ENCODE measurements around the gene EIF4G3. TPM values are rescaled to one million over a fixed set of nuclear protein-coding genes. Genes with fewer than 3 reads are reported as not detected.

Gene EIF4G3
- total and polyA plus RNA-seq, 2 of the 8 experiments (the other 6 are each of a cell fraction or from before 2014, with no cell fraction given): 47.5 to 66.6 TPM

GRCh38 chr1:21050031-21050430, 126.7 kb downstream of the EIF4G3 start:
- peaks cover 2% of the 10 kb centered on the region; the same call in 1 of the 2 replicates for H3K79me1 ChIP-seq (ENCODE audit: low read depth, low read length)
- H3K14ac ChIP-seq (ENCODE audit: insufficient read length): no peak overlapping the region
- no peak overlapping the region for H2BK120ac ChIP-seq (replicated peaks; ENCODE audit: low read depth, low read length)
- no peaks in the 10 kb centered on the region for H3K4me1 ChIP-seq (replicated peaks in 1 of 4; ENCODE audit: control insufficient read depth in 3 of 4, insufficient read depth in 4 of 4, low read length in 3 of 4)
- no peak overlapping the region for H4K8ac ChIP-seq (ENCODE audit: extremely low read depth, insufficient read depth, low read length)
- FAIRE-seq (no peak), DNase-seq (ENCODE audit: low read depth in 1 of 2, low spot score in 2 of 2) (no peak)
- no peak overlapping the region for H3K4me3 ChIP-seq (ENCODE audit: extremely low read depth in 1 of 4, insufficient read depth in 2 of 4, low read depth in 3 of 4, low read length in 4 of 4)
- no peak overlapping the region for H3K27ac ChIP-seq (ENCODE audit: low read depth, low read length)
- H3K9ac ChIP-seq (replicated peaks in 1 of 4; ENCODE audit: extremely low read depth in 1 of 4, low read depth in 3 of 4, low read length in 3 of 4): no peak overlapping the region
- H2BK20ac ChIP-seq (ENCODE audit: low read length): no peak overlapping the region
- H4K91ac ChIP-seq (replicated peaks; ENCODE audit: insufficient read length, low read length): no peak overlapping the region
- no peak overlapping the region for H2BK15ac ChIP-seq (ENCODE audit: low read length)
- H2BK5ac ChIP-seq (ENCODE audit: low read depth, low read length): no peak overlapping the region
- TF ChIP-seq KDM4A (IDR thresholded peaks at IDR 0.05; ENCODE audit: low read depth, low read length, severe bottlenecking): no peak
- no peak for TF ChIP-seq BRCA1 (IDR thresholded peaks at IDR 0.05; ENCODE audit: low read depth, low read length)
- TF ChIP-seq EZH2 (IDR thresholded peaks at IDR 0.05; ENCODE audit: low read depth, low read length, severe bottlenecking): no peak
- no peak for TF ChIP-seq SP1 (IDR thresholded peaks at IDR 0.05; ENCODE audit: low read depth, low read length)
- no peak for TF ChIP-seq HDAC2 (IDR thresholded peaks at IDR 0.05; ENCODE audit: borderline replicate concordance in 1 of 2, low read depth in 2 of 2, low read length in 2 of 2)
- no peak for TF ChIP-seq POU5F1 (IDR thresholded peaks at IDR 0.05; ENCODE audit: low read depth, low read length)
- TF ChIP-seq GABPA (IDR thresholded peaks at IDR 0.05; ENCODE audit: borderline replicate concordance, insufficient read depth, low read length): no peak
- TF ChIP-seq JUND (IDR thresholded peaks at IDR 0.05; ENCODE audit: low read length): no peak
- TF ChIP-seq JUN (IDR thresholded peaks at IDR 0.05; ENCODE audit: low read depth, low read length): no peak
- TF ChIP-seq ZNF274 (IDR thresholded peaks at IDR 0.05; ENCODE audit: borderline replicate concordance, extremely low read depth, low read length): no peak
- no peak for TF ChIP-seq CTBP2 (IDR thresholded peaks at IDR 0.05; ENCODE audit: borderline replicate concordance, insufficient read depth, insufficient read length, low read length)
- TF ChIP-seq KDM5A (IDR thresholded peaks at IDR 0.05; ENCODE audit: low read length): no peak
- no peak for TF ChIP-seq EP300 (IDR thresholded peaks at IDR 0.05; ENCODE audit: borderline replicate concordance in 1 of 2, low read depth in 2 of 2, low read length in 2 of 2)
- no peaks in the 10 kb centered on the region for H3K23me2 ChIP-seq (ENCODE audit: low read depth, low read length)
- no peaks in the 10 kb centered on the region for H3K9me3 ChIP-seq (ENCODE audit: insufficient read depth in 2 of 2, low read depth in 1 of 2, low read length in 1 of 2)
- no peak overlapping the region for H2AFZ ChIP-seq (ENCODE audit: low read length)
- H3K23ac ChIP-seq (ENCODE audit: insufficient read length): no peak overlapping the region
- H3K56ac ChIP-seq (replicated peaks; ENCODE audit: insufficient read length, low read depth, low read length): no peak overlapping the region
- no peaks in the 10 kb centered on the region for H3K27me3 ChIP-seq (replicated peaks in 1 of 4; ENCODE audit: control insufficient read depth in 3 of 4, extremely low read depth in 1 of 4, insufficient read depth in 3 of 4, low read length in 3 of 4)
- no peak overlapping the region for H3K4me2 ChIP-seq (ENCODE audit: insufficient read depth in 1 of 2, low read depth in 2 of 2, low read length in 2 of 2)
- H3K79me2 ChIP-seq (ENCODE audit: control insufficient read depth in 1 of 2, insufficient read depth in 2 of 2, low read length in 2 of 2): peaks cover 0 to 31% of the 10 kb centered on the region in 2 experiments; a peak in 1 of 4 replicates
- peaks cover 0 to 14% (median 0%) of the 10 kb centered on the region in 4 experiments; a peak in 2 of 8 replicates for H3K36me3 ChIP-seq (ENCODE audit: control insufficient read depth in 2 of 4, insufficient read depth in 4 of 4, low read length in 3 of 4)
- CTCF ChIA-PET (ENCODE audit: partially characterized antibody): no interaction called here
- H2AK5ac ChIP-seq (ENCODE audit: low read depth, low read length): no peak overlapping the region
- POLR2A ChIA-PET (ENCODE audit: partially characterized antibody): interaction anchor here (0.9 kb wide), 1 partner anchor 108 kb away, joined by 3 read pairs; no protein-coding TSS in a partner anchor
- no peak overlapping the region for H4K5ac ChIP-seq (ENCODE audit: insufficient read length, low read depth, low read length)
- H4K20me1 ChIP-seq (replicated peaks in 1 of 2; ENCODE audit: control insufficient read depth in 1 of 2, insufficient read depth in 2 of 2, low read length in 2 of 2): no peaks in the 10 kb centered on the region
- 89% methylated on average over 4 of the region's 4 CpGs; no CpG with 5 or more reads in 1 of the 2 experiments for WGBS, 2 experiments (ENCODE audit: extremely low coverage in 1 of 2, insufficient coverage in 1 of 2, insufficient read length in 1 of 2, insufficient replicate concordance in 2 of 2, low coverage in 1 of 2, low lambda C conversion rate in 2 of 2, missing lambda C conversion rate in 1 of 2)
- no peak overlapping the region for H3K18ac ChIP-seq (ENCODE audit: extremely low read depth, low read length)
- H3K4ac ChIP-seq (replicated peaks; ENCODE audit: insufficient read length, low read depth, low read length): no peak overlapping the region
- H2BK12ac ChIP-seq (ENCODE audit: low read depth, low read length): no peak overlapping the region
